Middle frontal gyrus (tissue), 1 donor: Measurements from ENCODE around the gene DERL3.

Experiments used
- DNase-seq: peaks from one replicate; pipeline ENCODE4 v3.0.0-alpha.2; 2015; ENCODE audit warnings: low spot score; ENCODE audit errors: extremely low spot score

The DERL3 gene

GRCh38 chr22:23847991-23848864 lies 9.4 kb upstream of the DERL3 start:
- no peak for DNase-seq

DNA sequence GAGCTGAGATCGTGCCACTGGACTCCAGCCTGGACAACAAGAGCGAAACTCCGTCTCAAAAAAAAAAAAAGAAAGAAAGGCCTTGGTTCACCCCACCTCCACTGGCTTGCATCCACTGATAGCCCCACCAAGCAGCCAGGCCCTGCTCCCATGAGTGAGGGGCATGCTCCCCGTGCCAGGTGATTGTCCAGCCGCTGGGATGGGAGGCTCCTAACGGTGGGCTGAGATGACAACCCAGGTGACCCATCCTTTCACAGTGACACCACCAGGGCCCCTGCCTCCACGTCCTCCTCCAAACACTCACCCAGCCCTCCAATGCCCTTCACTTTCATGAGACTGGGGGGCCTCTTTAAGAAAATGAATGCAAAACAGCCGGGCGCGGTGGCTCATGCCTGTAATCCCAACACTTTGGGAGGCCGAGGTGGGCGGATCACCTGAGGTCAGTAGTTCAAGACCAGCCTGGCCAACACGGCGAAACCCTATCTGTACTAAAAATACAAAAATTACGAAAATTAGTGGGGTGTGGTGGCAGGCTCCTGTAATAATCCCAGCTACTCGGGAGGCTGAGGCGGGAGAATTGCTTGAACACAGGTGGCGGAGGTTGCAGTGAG lies 8.6 kb upstream of the DERL3 start:
- DNase-seq = no peak

DNA sequence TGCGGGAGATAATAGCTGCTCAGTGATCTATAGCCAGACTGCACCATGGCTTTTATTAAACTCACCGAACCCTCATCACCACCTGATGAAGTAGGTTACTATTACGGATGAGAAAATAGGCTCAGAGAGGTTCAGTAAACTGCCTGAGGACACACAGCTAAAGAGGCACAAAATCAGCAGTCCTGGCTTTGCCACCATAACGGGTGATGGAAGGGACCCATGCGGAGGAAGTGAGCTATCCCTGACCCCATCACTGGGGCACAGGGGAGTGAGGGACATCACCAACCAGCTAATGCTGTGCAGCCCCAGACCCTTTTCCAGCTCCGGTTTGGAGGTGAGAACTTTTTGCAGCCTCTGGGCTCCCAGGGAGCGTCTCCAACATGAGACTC lies 7.3 kb upstream of the DERL3 start:
- DNase-seq = no peak

GRCh38 chr22:23845265-23846080 lies 6.7 kb upstream of the DERL3 start:
- no peak for DNase-seq

- DNase-seq = no peak
These were observed 6.0 kb upstream of the DERL3 start for GRCh38 chr22:23844739-23845202.

- no peak for DNase-seq
These were observed 3.8 kb upstream of the DERL3 start for GRCh38 chr22:23842599-23842998.

DNA sequence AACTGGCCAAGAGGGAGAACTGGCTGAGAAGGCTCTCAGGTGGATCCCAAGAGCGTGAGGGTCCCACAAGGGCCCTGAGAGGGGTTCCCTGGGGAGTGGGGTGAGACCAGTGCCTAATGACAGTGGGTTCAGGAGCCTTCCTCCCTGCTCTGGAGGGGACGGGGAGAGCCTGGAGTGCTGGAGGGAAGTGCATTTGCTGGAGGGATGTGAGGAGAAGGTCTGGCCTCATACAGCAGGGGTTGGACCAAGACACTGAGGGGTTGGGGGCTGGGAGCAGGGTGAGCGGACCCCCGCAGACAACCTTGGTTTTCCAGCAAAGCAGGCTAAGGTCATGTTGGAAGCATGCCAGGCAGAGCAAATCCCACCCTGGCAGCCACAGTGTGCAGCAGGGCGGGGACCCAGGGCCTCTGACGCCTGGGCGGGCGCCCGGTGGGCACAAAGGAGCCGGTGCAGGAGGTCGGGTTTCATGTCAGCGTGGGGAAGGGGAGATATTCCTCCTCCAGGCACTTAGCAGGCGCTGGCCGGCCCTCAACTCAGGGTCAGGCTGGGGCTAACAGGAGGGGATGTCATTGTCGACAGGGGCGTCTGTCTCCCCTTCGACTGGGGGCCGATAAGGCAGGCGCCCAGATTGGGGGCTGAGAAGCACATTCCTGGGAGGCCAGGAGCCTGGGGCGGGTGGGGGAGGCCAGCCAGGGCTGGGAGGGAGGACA lies 3.1 kb upstream of the DERL3 start:
- DNase-seq = no peak

DNA sequence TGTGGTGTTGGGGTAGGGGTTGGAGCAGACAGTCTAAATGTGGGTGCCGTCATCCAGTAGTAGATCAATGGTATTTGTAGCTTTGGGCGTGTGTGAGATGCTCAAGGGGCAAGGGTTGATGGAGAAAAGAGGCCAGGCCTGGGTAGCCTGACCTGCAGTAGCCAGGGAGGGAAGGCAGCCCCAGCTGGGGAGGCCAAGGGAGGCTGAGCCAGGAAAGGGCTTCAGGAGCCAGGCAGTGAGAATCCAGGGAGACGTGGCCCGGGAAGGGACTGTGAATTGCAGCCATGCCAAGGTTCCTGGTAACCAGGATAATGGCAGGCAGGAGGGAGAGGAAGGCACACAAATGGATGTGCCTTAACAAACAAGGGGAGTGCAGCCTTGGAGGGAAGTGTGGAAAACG lies 2.5 kb upstream of the DERL3 start:
- DNase-seq = no peak

DNA sequence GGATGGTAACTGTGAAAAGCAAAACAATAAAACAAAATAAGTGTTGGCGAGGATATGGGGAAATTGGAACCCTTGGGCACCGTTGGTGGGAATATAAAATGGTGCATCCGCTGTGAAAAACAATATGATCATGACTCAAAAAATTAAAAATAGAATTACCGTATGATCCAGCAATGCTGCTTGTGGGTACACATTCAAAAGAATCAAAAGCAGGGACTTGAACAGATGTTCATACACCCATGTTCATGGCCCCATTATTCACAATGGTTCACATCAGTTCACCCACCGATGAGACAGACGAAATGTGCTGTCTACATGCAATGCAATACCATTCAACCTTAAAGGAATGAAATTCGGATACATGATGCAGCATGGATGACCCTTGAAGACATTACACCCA lies 1.2 kb upstream of the DERL3 start:
- DNase-seq = no peak

DNA sequence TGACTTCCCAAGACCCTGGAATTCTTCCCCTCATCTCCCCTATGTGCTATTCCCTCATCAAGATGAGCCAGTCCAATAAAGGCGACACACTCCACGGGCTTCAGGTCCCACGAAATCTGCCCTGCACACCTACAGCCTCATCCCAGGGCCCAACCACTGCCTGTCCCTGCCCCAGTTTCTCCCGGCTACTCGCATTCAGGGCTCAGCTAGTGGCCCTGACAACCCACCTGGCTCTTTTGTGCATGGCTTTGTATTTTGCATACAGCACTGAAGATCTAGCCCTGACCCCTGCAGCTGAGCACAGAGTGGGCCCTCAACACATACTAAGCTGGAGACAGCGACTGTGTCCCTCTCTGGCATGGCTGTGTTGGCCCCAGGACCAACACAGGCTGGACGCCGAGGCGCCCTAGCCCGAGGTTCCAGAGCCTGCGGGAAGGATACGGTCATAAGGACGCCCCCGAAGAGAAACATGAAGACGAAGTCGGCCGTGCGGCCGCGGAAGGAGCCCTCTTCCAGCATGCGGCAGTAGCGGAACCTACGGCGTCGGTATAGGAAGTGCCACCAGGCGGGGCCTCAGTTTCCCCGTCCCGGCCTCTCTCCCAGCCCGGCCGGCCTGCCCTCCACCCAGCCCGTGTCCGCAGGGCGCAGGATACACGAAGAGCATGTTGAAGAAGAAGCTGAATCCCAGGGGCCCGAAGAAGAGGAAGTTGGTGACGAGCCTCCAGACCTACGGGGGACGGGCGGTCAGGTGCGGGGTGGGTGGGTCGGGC lies 710 bp downstream of the DERL3 start:
- no peak for DNase-seq

GRCh38 chr22:23837496-23837859 lies 1.3 kb downstream of the DERL3 start:
- no peak for DNase-seq

- no peak for DNase-seq
These were observed 1.9 kb downstream of the DERL3 start for GRCh38 chr22:23836692-23837495.

DNA sequence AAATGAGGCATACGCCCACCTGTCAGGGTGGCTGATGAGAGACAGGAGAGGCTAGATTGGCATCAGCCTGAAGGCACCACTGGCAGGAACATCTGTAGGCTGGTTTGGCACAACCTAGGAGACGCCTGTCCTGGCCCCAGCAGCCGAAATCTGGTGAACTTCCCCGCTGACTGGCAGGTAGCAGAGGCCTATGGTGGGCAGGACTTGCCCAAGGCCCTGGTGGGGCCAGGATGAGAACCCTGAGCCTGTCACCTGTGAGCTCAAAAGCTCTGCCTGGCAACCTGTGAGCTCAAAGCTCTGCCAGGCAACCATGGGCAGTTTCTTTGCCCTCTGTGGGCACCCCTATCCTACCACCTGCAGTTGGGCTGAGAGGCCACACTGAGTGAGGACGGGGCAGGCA lies 2.5 kb downstream of the DERL3 start:
- DNase-seq = no peak

- no peak for DNase-seq
These were observed 3.2 kb downstream of the DERL3 start for GRCh38 chr22:23835484-23836144.

GRCh38 chr22:23834793-23835483 lies 3.9 kb downstream of the DERL3 start:
- DNase-seq = no peak

DNA sequence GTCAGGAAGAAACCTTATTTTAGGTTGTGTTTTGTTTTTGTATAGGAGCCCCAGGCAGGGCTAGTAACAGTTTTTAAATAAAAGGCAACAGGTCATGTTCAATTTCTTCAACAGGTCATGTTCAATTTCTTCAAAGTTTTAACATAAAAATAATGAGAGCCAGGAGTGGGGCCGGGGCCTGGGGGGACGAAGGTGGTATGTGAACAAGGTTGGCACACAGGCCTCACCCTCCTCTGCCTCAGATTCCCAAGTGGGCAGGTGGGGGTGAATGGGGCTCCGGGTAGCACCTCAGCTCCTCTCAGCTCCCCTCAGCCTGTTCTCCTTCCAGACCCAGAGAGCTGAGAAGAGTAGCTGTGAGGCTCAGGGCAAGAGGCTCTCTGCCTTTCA lies 4.4 kb downstream of the DERL3 start:
- DNase-seq = no peak

- no peak for DNase-seq
These were observed 4.9 kb downstream of the DERL3 start for GRCh38 chr22:23833911-23834317.

GRCh38 chr22:23833017-23833751 lies 5.6 kb downstream of the DERL3 start:
- no peak for DNase-seq
